Activated CD4-positive, alpha-beta T cell treated with anti-CD3 and anti-CD28 coated beads, Interleukin-2, amount 50 U/mL, for 24 hours (primary cell): ENCODE results near the gene SRBD1.

Experiments
- DNase-seq, 2 donors: peaks; one replicate each; pipeline ENCODE4 v3.0.0-alpha.2; 2020; ENCODE audit warnings: low read depth in 1 of 2, low spot score in 1 of 2

SRBD1 gene

GRCh38 chr2:45477546-45477945 lies 133.5 kb downstream of the SRBD1 start:
- DNase-seq: no peak

GRCh38 chr2:45470531-45470930 lies 140.5 kb downstream of the SRBD1 start:
- DNase-seq: no peak

GRCh38 chr2:45469314-45470099 lies 141.6 kb downstream of the SRBD1 start:
- DNase-seq: no peak

GRCh38 chr2:45468279-45468678 lies 142.8 kb downstream of the SRBD1 start:
- no peak for DNase-seq

GRCh38 chr2:45466053-45466452 lies 145.0 kb downstream of the SRBD1 start:
- DNase-seq: no peak

- no peak for DNase-seq
Observed at GRCh38 chr2:45460825-45461224, 150.2 kb downstream of the SRBD1 start.

- no peak for DNase-seq
Observed at GRCh38 chr2:45459860-45460259, 151.2 kb downstream of the SRBD1 start.

GRCh38 chr2:45458909-45459563 lies 152.0 kb downstream of the SRBD1 start:
- no peak for DNase-seq

GRCh38 chr2:45457211-45457945 lies 153.7 kb downstream of the SRBD1 start:
- no peak for DNase-seq

- DNase-seq: no peak
Observed at GRCh38 chr2:45452866-45453265, 158.2 kb downstream of the SRBD1 start.

GRCh38 chr2:45450634-45451033 lies 160.4 kb downstream of the SRBD1 start:
- DNase-seq: no peak

- no peak for DNase-seq
Observed at GRCh38 chr2:45448217-45448616, 162.8 kb downstream of the SRBD1 start.

- no peak for DNase-seq
Observed at GRCh38 chr2:45446016-45446415, 165.1 kb downstream of the SRBD1 start.

GRCh38 chr2:45445037-45445436 lies 166.0 kb downstream of the SRBD1 start:
- DNase-seq: no peak

GRCh38 chr2:45443012-45443411 lies 168.1 kb downstream of the SRBD1 start:
- no peak for DNase-seq

- DNase-seq: no peak
Observed at GRCh38 chr2:45442026-45442425, 169.0 kb downstream of the SRBD1 start.

GRCh38 chr2:45441571-45441970 lies 169.5 kb downstream of the SRBD1 start:
- DNase-seq: no peak

- no peak for DNase-seq
Observed at GRCh38 chr2:45439788-45440773, 171.0 kb downstream of the SRBD1 start.

GRCh38 chr2:45438872-45439665 lies 172.0 kb downstream of the SRBD1 start:
- DNase-seq: no peak

GRCh38 chr2:45436456-45436855 lies 174.6 kb downstream of the SRBD1 start:
- DNase-seq: no peak
